Renal cortex interstitium (tissue), 11 donors: Measurements from ENCODE around the gene FBXO42. TPM values are rescaled to one million over a fixed set of nuclear protein-coding genes. Genes with fewer than 3 reads are reported as not detected.
A peak's percentile ranks its signal among the peaks of the same experiment; 100 is the strongest.
"Not testable (repeated sequence)": the region's sequence is repeated elsewhere in the genome, so short reads cannot be mapped to it uniquely, and the experiment has no call there.

Experiments used
- DNase-seq, 11 donors: peaks; one replicate each; pipeline ENCODE4 v3.0.0-alpha.2; 2013; ENCODE audit warnings: low read depth in 9 of 11, low spot score in 4 of 11; ENCODE audit errors: extremely low read depth in 1 of 11
- polyA plus RNA-seq, 3 donors: library from polyadenylated mRNA; unstranded; fragments of 120-200 nt; gene quantifications; one replicate each; pipeline ENCODE4 v1.2.1, GENCODE V29; 2013; ENCODE audit not compliant: insufficient read length in 3 of 3

FBXO42 gene
- polyA plus RNA-seq, 3 donors: 18.3 to 22.1 (median 21.5) TPM

- DNase-seq: no peak
Measured at GRCh38 chr1:16348414-16349182, 3.7 kb downstream of the FBXO42 start.

- DNase-seq: not testable (repeated sequence)
Measured at GRCh38 chr1:16343276-16343675, 9.0 kb downstream of the FBXO42 start.

- no peak for DNase-seq
Measured at GRCh38 chr1:16342331-16343062, 9.8 kb downstream of the FBXO42 start.

- DNase-seq: no peak
Measured at GRCh38 chr1:16340673-16341072, 11.6 kb downstream of the FBXO42 start.

GRCh38 chr1:16338961-16339360 lies 13.3 kb downstream of the FBXO42 start:
- no peak for DNase-seq

GRCh38 chr1:16334655-16335340 lies 17.5 kb downstream of the FBXO42 start:
- DNase-seq: no peak

GRCh38 chr1:16326833-16327404 lies 25.4 kb downstream of the FBXO42 start:
- DNase-seq: no peak

- DNase-seq: no peak
Measured at GRCh38 chr1:16324456-16324890, 27.8 kb downstream of the FBXO42 start.

- no peak for DNase-seq
Measured at GRCh38 chr1:16321176-16321867, 31.0 kb downstream of the FBXO42 start.

GRCh38 chr1:16318555-16318954 lies 33.7 kb downstream of the FBXO42 start:
- peak in 2 of 11 donors; percentile 2 to 5 for DNase-seq

- no peak for DNase-seq
Measured at GRCh38 chr1:16315437-16315836, 36.8 kb downstream of the FBXO42 start.

- no peak for DNase-seq
Measured at GRCh38 chr1:16307222-16307621, 45.1 kb downstream of the FBXO42 start.

- DNase-seq: no peak
Measured at GRCh38 chr1:16302709-16303627, 49.3 kb downstream of the FBXO42 start.

GRCh38 chr1:16300436-16300835 lies 51.8 kb downstream of the FBXO42 start:
- no peak for DNase-seq

GRCh38 chr1:16298653-16299052 lies 53.6 kb downstream of the FBXO42 start:
- DNase-seq: no peak

GRCh38 chr1:16296643-16297042 lies 55.6 kb downstream of the FBXO42 start:
- no peak for DNase-seq

- no peak for DNase-seq
Measured at GRCh38 chr1:16294219-16295212, 57.8 kb downstream of the FBXO42 start.
